ENCODE measurements around the gene SAMD4A.

The SAMD4A gene

DNA sequence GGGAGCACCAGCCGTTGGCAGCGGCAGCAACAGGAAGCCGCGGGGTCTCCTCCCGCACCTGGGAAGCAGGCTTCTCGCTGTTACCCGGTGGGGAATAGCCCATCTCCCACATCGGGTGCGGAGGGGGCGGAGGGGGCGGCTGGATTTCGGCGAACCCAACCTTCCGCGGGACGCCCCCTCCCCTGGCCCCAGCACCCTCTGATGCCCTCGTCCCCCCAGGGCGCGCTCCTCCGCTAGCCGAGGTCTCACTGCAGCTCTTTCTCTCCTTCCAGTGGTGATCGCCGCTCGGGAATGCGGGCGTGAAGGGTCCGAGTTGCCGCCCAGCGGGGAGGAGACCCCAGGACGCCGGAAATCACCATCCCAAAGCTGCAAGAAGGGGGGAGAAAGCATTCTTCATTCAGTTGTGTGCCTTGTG lies 303 bp downstream of the SAMD4A start:
- no peak for DNase-seq (ENCODE audit: low spot score)

DNA sequence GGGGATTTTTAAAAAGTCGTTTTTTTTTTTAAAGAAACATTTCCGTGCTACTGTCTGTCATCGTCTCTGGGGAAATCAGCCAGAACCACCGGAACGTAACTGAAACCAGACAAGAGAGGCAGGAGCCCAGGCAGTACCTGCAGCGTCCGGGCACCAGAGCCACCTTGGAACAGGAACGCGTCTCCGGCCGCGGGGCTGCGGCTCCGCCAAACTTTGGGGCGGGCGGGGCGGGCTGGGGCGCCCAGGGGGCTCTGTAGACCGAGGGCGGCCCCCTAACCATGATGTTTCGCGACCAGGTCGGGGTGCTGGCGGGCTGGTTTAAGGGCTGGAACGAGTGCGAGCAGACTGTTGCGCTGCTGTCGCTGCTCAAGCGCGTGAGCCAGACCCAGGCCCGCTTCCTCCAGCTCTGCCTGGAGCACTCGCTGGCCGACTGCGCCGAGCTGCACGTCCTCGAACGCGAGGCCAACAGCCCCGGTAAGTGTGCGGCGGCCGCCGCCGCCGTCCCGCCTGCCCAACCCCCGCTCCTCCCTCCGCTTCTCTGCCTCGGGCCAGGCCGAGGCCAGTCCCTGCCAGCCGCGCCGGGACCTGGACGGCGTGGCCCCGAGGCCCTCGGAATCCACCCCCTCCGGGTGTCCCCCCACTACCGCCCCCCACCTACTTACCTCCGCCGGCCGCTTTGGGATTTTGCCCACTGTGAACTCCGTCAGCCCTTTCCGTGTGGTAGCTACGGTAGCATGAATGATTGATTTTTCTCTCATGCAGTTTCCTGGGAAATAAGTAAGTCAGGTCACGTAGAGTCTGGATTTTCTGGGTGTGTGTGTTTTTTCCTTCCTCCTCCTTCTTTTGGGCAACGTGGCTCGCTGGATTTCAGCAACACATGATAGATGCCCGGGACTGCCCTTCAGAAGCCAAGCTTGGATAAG lies 972 bp downstream of the SAMD4A start:
- no peak for DNase-seq (ENCODE audit: low spot score)

DNA sequence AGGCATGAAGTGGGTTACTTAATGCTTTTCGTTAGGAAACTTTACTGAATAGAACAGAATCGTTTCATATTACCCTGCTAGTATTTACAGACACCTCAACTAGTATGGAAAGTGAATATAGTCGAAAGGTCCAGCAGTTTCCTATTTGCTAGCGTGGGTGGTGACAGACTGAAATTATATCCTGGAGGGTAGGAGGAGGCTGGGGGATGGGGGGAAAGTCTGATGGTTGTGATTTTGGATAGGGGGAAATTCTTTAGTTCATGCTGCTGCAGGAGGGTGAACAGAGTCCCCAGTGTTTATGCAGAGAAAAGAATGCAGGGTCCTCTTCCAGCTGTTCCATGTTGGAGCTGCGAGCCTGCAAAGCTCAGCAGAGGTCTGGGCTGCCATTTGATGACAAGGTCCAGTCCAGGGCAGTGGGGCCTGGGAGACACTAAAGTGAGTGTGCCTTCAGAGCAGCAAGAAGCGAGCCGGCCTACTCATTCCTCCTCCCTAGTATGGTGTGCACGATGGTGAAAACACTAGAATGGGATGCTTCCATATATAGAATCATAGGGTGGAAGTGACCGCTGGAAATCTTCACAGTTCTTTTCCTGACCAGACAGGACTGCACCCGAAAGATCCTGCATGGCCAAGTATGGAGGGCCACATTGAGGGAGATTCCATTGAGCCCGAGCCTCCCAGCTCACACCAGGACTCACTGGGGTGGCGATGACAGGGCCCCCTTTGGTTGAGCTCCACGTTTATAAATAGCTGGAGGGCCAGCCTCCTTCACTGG lies 2.1 kb downstream of the SAMD4A start:
- DNase-seq (ENCODE audit: low spot score) = no peak

DNA sequence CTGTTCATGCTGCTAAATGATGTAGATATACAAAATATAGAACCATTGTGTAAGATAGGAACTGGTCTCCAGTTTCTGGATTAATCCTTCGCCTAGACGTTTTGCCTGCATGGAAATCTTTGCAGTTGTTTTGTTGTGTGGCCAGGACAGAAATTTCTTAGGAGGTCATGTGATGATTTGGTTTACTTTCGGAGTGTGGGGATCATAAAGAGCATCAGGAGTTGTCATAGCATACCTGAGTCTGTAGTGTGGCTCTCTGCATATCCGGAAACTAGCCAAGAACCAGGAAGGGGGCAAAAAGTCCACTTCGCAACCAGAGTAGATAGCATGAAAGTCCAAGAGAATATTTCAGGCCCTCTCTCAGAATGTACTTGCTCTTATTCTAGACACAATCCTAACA lies 3.1 kb downstream of the SAMD4A start:
- no peak for DNase-seq (ENCODE audit: low spot score)

DNA sequence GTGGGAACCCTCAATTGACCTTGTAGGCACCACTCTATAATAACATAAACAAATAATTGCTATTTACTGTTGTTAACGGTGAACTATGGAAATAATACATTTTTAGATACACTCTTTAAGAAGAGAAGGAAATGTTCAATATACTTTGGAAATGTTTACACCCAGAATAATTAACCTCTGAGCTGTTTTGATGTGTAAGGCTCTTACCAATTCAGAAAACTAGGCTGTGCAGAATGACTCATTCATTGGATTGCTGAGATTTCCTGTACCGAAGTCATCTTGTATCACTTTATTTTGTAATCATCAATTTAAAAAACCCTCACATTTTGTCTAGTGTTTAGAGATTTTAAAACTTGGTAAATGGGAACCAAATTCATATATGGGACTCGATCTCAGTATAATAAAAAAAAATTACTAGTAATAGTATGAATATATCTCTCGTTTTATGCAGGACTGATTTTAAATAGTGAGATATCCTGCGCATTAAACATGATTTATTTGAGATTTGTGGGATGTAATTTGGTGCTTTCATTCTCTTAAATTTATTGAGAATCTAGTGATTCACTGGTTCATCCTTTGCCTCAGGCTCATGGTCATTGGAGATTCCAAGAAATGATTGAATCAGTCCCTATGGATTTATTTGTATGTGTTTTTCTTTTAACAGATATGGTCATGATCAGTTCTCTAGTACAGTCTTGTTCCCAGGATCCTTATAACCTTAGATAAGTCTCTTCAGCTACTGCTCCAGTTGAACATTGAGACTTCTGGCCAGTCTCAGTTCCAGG lies 3.9 kb downstream of the SAMD4A start:
- no peak for DNase-seq (ENCODE audit: low spot score)

- DNase-seq (ENCODE audit: low spot score) = no peak
These were observed 5.4 kb downstream of the SAMD4A start for GRCh38 chr14:54572316-54572715.

- DNase-seq (ENCODE audit: low spot score) = no peak
These were observed 7.6 kb downstream of the SAMD4A start for GRCh38 chr14:54574528-54574927.

DNA sequence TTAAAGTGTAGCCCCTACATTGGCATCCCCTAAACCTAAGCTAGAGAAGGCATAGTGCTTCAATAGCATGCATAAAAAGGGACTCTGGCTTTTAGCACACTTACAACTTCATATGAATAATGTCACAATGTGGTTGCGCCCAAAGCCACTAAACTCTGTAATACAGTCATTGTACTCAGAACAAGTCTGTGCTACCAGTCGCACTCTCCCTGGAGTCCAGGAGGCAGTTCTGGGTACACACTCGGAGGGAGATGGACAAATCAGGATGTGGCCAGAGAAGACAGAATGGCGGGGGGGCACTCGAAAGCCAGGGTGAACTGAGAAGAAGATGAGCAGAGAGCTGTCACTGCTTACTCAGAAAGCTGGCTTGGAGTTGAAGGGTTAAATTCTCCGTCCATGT lies 10.6 kb downstream of the SAMD4A start:
- no peak for DNase-seq (ENCODE audit: low spot score)

GRCh38 chr14:54577977-54578376 lies 11.0 kb downstream of the SAMD4A start:
- no peak for DNase-seq (ENCODE audit: low spot score)

- DNase-seq (ENCODE audit: low spot score) = no peak
These were observed 12.7 kb downstream of the SAMD4A start for GRCh38 chr14:54579621-54580020.

DNA sequence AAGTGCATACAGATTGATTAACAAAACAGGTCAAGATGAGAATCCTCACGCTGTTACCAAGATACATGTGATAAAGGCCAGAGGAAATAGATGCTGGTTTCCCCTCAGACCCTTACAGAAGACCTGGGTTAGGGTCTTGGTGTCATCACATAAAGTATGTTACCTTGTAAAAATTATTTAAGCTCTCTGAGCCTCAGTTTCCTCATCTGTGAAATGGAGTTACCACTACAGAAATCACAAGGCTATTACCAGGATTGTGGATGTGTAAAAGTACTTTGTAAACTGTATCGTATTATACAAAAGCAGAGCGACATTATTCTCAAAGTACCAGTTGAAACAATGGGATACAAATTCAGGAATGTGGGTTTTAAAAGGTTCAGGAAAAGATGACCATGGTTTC lies 14.0 kb downstream of the SAMD4A start:
- no peak for DNase-seq (ENCODE audit: low spot score)

DNA sequence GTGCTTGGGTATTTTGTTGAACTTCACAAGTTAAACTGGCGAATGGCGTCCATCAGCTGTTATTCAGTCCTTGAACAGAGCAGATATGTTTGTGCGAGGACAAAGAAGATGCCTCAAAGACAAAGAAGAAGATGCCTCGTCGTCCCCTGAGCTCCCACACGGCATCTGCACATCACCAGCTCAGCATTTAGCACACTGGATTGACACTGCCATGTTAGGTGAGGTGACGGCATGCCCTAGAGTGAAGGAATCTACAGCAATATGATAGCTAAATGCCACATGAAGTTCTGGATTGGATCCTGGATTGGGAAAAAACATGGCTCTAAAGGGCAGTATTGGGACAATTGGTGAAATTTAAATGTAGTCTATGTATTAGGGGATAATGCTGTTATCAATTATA lies 15.4 kb downstream of the SAMD4A start:
- DNase-seq (ENCODE audit: low spot score) = no peak

DNA sequence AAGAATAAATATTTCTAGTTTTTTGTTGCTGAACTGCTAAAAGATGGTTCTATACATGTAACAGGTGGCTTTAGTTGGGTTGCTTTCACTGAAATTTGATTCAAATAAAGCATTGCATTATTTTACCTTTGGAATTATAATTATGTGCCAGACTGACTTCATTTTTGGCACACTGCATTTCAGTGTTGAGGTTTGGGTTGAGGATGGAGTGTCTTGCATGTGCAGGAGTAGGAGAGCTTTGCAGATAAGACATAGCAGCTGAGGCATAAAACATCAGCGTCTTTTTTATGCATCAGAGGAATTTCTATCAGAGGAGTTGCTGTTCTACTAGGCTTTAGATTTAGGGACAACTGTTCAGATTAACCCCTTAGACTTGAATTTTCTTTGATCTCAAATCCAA lies 17.2 kb downstream of the SAMD4A start:
- no peak for DNase-seq (ENCODE audit: low spot score)

DNA sequence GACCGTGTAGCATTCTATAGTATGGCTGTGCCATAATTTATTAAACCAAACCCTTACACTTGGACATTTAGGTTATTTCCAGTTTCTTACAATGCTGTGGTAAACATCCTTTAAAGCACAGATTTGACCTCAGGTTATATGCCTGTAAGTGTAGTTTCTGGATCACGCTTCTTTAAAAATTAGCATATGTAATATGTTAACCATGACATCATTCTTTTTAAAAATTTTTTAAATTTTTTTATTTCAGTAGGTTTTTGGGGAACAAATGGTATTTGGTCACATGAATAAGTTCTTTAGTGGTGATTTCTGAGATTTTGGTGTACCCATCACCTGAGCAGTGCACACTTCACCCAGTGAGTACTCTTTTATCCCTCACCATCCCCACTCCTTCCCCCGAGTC lies 18.3 kb downstream of the SAMD4A start:
- DNase-seq (ENCODE audit: low spot score) = no peak

GRCh38 chr14:54589076-54589475 lies 22.1 kb downstream of the SAMD4A start:
- no peak for DNase-seq (ENCODE audit: low spot score)

- DNase-seq (ENCODE audit: low spot score) = no peak
These were observed 22.9 kb downstream of the SAMD4A start for GRCh38 chr14:54589843-54590242.

DNA sequence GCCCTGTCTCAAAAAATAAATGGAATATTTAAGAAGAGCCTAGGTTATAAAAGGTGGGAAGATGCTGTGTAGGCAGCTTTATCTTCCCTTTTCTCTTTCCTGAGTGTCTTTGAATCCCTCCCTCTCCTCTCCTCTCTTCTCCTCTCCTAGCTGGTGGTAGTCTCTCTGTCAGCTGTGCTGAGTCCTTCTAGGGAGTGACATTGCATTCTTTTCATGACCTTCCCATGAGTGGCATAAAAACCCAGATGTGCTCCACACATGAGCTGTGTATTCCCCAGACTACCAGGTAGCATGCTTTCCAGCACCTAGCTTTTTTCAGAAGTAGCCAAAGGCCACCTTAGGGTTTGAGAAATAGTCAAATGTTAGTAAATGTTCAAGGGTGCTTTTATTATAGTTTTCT lies 23.6 kb downstream of the SAMD4A start:
- DNase-seq (ENCODE audit: low spot score) = no peak

- no peak for DNase-seq (ENCODE audit: low spot score)
These were observed 24.5 kb downstream of the SAMD4A start for GRCh38 chr14:54591461-54591860.

GRCh38 chr14:54591866-54592265 lies 24.9 kb downstream of the SAMD4A start:
- no peak for DNase-seq (ENCODE audit: low spot score)

DNA sequence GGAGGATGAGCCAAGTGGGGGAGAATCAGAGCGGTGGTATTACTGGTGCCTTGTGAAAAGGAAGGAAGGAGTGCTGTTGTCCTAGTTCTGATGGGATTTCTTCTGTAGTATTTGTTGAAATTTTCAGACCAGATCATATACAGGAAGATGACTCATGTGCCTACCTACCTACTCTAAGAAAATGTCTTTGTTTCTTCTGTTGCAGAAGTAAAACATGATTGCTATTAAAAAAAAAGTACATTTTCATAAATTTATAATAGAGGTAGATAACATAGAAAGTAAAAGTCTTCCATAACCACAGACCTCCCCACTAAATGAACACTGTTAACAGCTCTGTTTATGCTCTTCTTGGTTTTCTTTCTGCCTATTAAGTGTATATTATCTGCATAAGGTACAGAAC lies 26.9 kb downstream of the SAMD4A start:
- DNase-seq (ENCODE audit: low spot score) = no peak

- no peak for DNase-seq (ENCODE audit: low spot score)
These were observed 27.6 kb downstream of the SAMD4A start for GRCh38 chr14:54594537-54594936.

DNA sequence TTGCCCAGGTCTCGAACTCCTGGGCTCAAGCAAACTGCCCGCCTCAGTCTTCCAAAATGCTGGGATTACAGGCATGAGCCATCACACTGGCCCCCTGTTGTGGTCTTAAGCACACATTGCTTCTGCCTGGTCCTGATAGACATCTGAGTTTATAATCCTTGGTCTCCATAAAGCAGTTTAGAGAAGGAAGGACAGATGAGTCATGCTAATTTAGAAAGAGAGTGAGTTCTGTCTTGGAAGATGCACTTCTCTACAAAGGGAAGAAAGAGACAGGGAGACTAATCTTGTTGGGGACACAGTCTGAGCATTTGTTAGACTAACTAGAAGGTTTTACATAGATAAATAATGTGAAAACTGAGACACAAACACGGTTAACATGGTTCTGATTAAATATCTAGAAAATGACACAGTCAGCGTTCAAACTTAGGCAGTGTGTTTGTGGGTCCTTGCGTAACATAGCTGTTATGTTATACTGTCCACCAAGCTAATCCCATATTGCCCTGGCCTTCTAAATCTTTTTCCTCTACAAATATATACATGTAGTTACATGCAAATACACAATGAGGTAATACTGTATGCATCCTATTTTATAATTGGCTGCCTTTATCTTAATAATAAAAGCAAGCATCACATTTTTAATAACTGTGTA lies 31.0 kb downstream of the SAMD4A start:
- DNase-seq (ENCODE audit: low spot score) = no peak
